Smooth muscle cell (in vitro differentiated cells): ENCODE measurements around the gene SYTL3. TPM values are rescaled to one million over a fixed set of nuclear protein-coding genes. Genes with fewer than 3 reads are reported as not detected.

Experiments used
- DNase-seq: peaks from one replicate; lab custom pipeline; 2025; ENCODE audit not compliant: unreplicated experiment; lab: John Stamatoyannopoulos, UW
- H2AFZ ChIP-seq: fragments of 200-600 bp; sonication (generic); 2 replicates; pipeline ENCODE4 v1.6.0; 2016; ENCODE audit warnings: antibody characterized with exemption, low read depth, mild to moderate bottlenecking
- H3F3A ChIP-seq: fragments of 200-600 bp; sonication (generic); 2 replicates; pipeline ENCODE4 v1.6.0; 2017; ENCODE audit warnings: antibody characterized with exemption, low read depth
- H3K27ac ChIP-seq: fragments of 200-600 bp; sonication (generic); 2 replicates; pipeline ENCODE4 v1.5.1; 2016; ENCODE audit warnings: low read depth, mild to moderate bottlenecking
- H3K27me3 ChIP-seq: fragments of 200-600 bp; sonication (generic); 2 replicates; pipeline ENCODE4 v1.6.1; 2016; ENCODE audit warnings: low read depth, mild to moderate bottlenecking
- H3K36me3 ChIP-seq: fragments of 200-600 bp; sonication (generic); 2 replicates; pipeline ENCODE4 v1.5.1; 2016; ENCODE audit warnings: low read depth
- H3K4me1 ChIP-seq: fragments of 200-600 bp; sonication (generic); 2 replicates; pipeline ENCODE4 v1.5.1; 2016; ENCODE audit warnings: low read depth
- H3K4me2 ChIP-seq: fragments of 200-600 bp; sonication (generic); 2 replicates; pipeline ENCODE4 v1.6.0; 2016; ENCODE audit warnings: mild to moderate bottlenecking
- H3K4me3 ChIP-seq: fragments of 200-600 bp; sonication (generic); 2 replicates; pipeline ENCODE4 v1.5.1; 2016; ENCODE audit warnings: mild to moderate bottlenecking
- H3K79me2 ChIP-seq: fragments of 200-600 bp; sonication (generic); 2 replicates; pipeline ENCODE4 v1.6.0; 2016; ENCODE audit warnings: low read depth, mild to moderate bottlenecking
- H3K9ac ChIP-seq: fragments of 200-600 bp; sonication (generic); 2 replicates; pipeline ENCODE4 v1.6.0; 2016; ENCODE audit warnings: low read depth
- H3K9me3 ChIP-seq: fragments of 200-600 bp; sonication (generic); replicated peaks from 2 replicates; pipeline ENCODE4 v1.5.1; 2016; ENCODE audit warnings: low read depth
- H4K20me1 ChIP-seq: fragments of 200-600 bp; sonication (generic); 2 replicates; pipeline ENCODE4 v1.6.0; 2016; ENCODE audit warnings: low read depth
- WGBS: methylation state at CpG from one replicate; pipeline ENCODE4 v1.1.7; 2016; ENCODE audit warnings: low lambda C conversion rate; 5-methylcytosine and 5-hydroxymethylcytosine counted together
- polyA plus RNA-seq: library from polyadenylated mRNA; unstranded; fragments of >200 nt; fragmentation: Nextera tagmentation; extraction: Ambion mirVana; gene quantifications from 2 replicates; pipeline ENCODE4 v1.2.1, GENCODE V29; 2016
- total RNA-seq: library from RNA; depleted of rRNA; stranded (reverse); fragments of >200 nt; gene quantifications from 2 replicates; pipeline ENCODE4 v1.2.3, GENCODE V29; 2014
- TF ChIP-seq, protein P1 (sequence below): fragments of 200-600 bp; sonication (generic); IDR thresholded peaks from 2 replicates; pipeline ENCODE4 v1.5.1; 2017; ENCODE audit warnings: borderline replicate concordance, mild to moderate bottlenecking, antibody characterized with exemption; ENCODE audit not compliant: insufficient read depth, poor library complexity, severe bottlenecking

Gene SYTL3
- total and polyA plus RNA-seq, 2 experiments from 2014 or later, result 0.13 to 1.2 TPM

GRCh38 chr6:158718461-158719046, 68.7 kb downstream of the SYTL3 start:
- Histone ChIP-seq H2AFZ (no peak overlapping the region), H3K79me2 (no peaks in the 10 kb centered on the region), H3K27ac (no peak overlapping the region), H3K27me3 (no peaks in the 10 kb centered on the region), H3K4me3 (no peak overlapping the region), H3K9me3 (no peaks in the 10 kb centered on the region), H3F3A (no peaks in the 10 kb centered on the region), H4K20me1 (no peaks in the 10 kb centered on the region), H3K36me3 (no peaks in the 10 kb centered on the region), H3K9ac (no peak overlapping the region), H3K4me1 (peaks cover 4% of the 10 kb centered on the region), H3K4me2 (no peak overlapping the region)
- TF ChIP-seq, protein P1, sequence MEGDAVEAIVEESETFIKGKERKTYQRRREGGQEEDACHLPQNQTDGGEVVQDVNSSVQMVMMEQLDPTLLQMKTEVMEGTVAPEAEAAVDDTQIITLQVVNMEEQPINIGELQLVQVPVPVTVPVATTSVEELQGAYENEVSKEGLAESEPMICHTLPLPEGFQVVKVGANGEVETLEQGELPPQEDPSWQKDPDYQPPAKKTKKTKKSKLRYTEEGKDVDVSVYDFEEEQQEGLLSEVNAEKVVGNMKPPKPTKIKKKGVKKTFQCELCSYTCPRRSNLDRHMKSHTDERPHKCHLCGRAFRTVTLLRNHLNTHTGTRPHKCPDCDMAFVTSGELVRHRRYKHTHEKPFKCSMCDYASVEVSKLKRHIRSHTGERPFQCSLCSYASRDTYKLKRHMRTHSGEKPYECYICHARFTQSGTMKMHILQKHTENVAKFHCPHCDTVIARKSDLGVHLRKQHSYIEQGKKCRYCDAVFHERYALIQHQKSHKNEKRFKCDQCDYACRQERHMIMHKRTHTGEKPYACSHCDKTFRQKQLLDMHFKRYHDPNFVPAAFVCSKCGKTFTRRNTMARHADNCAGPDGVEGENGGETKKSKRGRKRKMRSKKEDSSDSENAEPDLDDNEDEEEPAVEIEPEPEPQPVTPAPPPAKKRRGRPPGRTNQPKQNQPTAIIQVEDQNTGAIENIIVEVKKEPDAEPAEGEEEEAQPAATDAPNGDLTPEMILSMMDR, result peak; percentile 54
- no peak for DNase-seq
- 45% methylated on average over 13 of the region's 13 CpGs for WGBS

- Histone ChIP-seq H3K9me3 (no peaks in the 10 kb centered on the region), H3K4me1 (peaks cover 4% of the 10 kb centered on the region), H4K20me1 (no peaks in the 10 kb centered on the region), H3K79me2 (no peaks in the 10 kb centered on the region), H3K36me3 (no peaks in the 10 kb centered on the region), H3K4me3 (no peak overlapping the region), H3F3A (no peaks in the 10 kb centered on the region), H2AFZ (no peak overlapping the region), H3K27ac (no peak overlapping the region), H3K4me2 (no peak overlapping the region), H3K27me3 (no peaks in the 10 kb centered on the region), H3K9ac (no peak overlapping the region)
- TF ChIP-seq, protein P1, result no peak
- DNase-seq, result no peak
- 79% methylated on average over 5 of the region's 5 CpGs for WGBS
Measured at GRCh38 chr6:158722176-158722729, 72.4 kb downstream of the SYTL3 start.

GRCh38 chr6:158725704-158726103, 75.8 kb downstream of the SYTL3 start:
- Histone ChIP-seq H3K9ac (no peak overlapping the region), H3K27ac (no peak overlapping the region), H3K79me2 (no peaks in the 10 kb centered on the region), H3K36me3 (no peaks in the 10 kb centered on the region), H3K4me3 (no peak overlapping the region), H2AFZ (no peak overlapping the region), H3K4me2 (no peak overlapping the region), H3K27me3 (no peaks in the 10 kb centered on the region), H3F3A (peaks cover 9% of the 10 kb centered on the region), H4K20me1 (no peaks in the 10 kb centered on the region), H3K4me1 (peaks cover 10% of the 10 kb centered on the region), H3K9me3 (no peaks in the 10 kb centered on the region)
- 94% methylated on average over 8 of the region's 8 CpGs for WGBS
- DNase-seq, result no peak
- TF ChIP-seq, protein P1, result no peak
